ENCODE data around the gene CACNA2D4.

DNA sequence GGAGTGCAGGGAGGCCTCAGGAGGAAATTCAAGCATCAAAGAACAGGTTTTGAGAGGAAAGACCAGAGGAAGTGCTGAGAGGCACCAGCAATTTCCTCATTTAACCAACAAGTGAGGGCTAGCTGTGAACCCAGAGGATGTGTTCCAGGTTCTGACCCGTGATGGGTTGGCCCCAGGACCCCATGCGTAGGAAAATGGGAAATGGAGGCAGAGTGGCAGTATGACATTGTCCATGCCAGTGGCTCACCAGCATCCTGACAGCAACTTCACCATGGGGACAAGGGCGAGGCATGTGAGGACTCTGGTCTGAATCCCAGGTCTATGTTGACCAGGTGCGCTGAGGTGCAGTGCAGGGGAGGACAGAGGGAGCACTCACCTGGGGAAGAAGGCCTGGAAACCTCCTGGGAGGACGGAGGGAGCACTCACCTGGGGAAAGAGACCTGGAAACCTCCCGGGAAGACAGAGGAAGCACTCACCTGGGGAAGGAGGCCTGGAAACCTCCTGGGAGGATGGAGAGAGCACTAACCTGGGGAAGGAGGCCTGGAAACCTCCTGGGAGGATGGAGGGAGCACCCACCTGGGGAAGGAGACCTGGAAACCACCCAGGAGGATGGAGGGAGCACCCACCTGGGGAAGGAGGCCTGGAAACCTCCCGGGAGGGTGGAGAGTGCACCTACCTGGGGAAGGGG, 6.7 kb upstream of the CACNA2D4 start:
- TF ChIP-seq, protein P1, sequence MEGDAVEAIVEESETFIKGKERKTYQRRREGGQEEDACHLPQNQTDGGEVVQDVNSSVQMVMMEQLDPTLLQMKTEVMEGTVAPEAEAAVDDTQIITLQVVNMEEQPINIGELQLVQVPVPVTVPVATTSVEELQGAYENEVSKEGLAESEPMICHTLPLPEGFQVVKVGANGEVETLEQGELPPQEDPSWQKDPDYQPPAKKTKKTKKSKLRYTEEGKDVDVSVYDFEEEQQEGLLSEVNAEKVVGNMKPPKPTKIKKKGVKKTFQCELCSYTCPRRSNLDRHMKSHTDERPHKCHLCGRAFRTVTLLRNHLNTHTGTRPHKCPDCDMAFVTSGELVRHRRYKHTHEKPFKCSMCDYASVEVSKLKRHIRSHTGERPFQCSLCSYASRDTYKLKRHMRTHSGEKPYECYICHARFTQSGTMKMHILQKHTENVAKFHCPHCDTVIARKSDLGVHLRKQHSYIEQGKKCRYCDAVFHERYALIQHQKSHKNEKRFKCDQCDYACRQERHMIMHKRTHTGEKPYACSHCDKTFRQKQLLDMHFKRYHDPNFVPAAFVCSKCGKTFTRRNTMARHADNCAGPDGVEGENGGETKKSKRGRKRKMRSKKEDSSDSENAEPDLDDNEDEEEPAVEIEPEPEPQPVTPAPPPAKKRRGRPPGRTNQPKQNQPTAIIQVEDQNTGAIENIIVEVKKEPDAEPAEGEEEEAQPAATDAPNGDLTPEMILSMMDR (IDR thresholded peaks at IDR 0.05; ENCODE audit: insufficient read depth, low read length): no peak
- TF ChIP-seq POLR2AphosphoS5 (IDR thresholded peaks at IDR 0.05; ENCODE audit: low read depth) (no peak), GABPA (IDR thresholded peaks at IDR 0.05; ENCODE audit: low read depth) (no peak), SPI1 (IDR thresholded peaks at IDR 0.05; ENCODE audit: borderline replicate concordance, low read depth) (peak; percentile 82)
- TF ChIP-seq, protein P2, sequence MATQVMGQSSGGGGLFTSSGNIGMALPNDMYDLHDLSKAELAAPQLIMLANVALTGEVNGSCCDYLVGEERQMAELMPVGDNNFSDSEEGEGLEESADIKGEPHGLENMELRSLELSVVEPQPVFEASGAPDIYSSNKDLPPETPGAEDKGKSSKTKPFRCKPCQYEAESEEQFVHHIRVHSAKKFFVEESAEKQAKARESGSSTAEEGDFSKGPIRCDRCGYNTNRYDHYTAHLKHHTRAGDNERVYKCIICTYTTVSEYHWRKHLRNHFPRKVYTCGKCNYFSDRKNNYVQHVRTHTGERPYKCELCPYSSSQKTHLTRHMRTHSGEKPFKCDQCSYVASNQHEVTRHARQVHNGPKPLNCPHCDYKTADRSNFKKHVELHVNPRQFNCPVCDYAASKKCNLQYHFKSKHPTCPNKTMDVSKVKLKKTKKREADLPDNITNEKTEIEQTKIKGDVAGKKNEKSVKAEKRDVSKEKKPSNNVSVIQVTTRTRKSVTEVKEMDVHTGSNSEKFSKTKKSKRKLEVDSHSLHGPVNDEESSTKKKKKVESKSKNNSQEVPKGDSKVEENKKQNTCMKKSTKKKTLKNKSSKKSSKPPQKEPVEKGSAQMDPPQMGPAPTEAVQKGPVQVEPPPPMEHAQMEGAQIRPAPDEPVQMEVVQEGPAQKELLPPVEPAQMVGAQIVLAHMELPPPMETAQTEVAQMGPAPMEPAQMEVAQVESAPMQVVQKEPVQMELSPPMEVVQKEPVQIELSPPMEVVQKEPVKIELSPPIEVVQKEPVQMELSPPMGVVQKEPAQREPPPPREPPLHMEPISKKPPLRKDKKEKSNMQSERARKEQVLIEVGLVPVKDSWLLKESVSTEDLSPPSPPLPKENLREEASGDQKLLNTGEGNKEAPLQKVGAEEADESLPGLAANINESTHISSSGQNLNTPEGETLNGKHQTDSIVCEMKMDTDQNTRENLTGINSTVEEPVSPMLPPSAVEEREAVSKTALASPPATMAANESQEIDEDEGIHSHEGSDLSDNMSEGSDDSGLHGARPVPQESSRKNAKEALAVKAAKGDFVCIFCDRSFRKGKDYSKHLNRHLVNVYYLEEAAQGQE (IDR thresholded peaks at IDR 0.05; ENCODE audit: insufficient replicate concordance, low read depth): no peak
